ENCODE results near the gene MMAB. TPM values are rescaled to one million over a fixed set of nuclear protein-coding genes. Genes with fewer than 3 reads are reported as not detected.

MMAB gene
- total RNA-seq, 1 experiment from 2014 or later: 97.6 TPM

DNA sequence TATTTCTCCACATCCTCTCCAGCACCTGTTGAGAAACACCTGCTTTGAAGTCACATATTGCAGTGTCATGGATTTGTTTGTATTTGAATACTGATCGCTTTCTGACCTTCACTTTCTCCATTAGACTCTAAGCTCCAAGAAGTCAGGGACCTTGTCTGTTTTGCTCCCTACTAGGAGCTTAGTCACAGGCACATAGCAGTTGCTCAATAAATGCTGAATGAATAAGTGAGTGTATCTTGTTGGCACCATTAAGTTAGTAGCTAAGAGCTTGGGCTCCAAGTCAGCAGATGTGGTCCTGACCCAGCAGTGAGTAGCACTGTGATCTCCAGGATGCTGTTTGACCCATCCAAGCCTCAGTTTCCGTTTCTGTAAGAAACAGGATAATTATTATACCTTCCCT lies 10.4 kb upstream of the MMAB start:
- Histone ChIP-seq H3K36me3 (ENCODE audit: insufficient read depth, low read length, poor library complexity, severe bottlenecking) (peaks cover 74% of the 10 kb centered on the region), H3K9me3 (ENCODE audit: low read depth, low read length, poor library complexity, severe bottlenecking) (no peaks in the 10 kb centered on the region), H3K4me1 (ENCODE audit: insufficient read depth, low read length, poor library complexity, severe bottlenecking) (no peaks in the 10 kb centered on the region), H3K27me3 (replicated peaks; ENCODE audit: insufficient read depth, low read depth, low read length, poor library complexity) (no peaks in the 10 kb centered on the region), H3K27ac (ENCODE audit: low read depth, low read length, poor library complexity, severe bottlenecking) (no peak overlapping the region), H3K4me3 (ENCODE audit: low read depth, low read length, poor library complexity, severe bottlenecking) (no peak overlapping the region)
- POLR2A ChIA-PET (ENCODE audit: low non-redundant PET): no interaction called here
- no peak for DNase-seq (ENCODE audit: low spot score)
- CTCF ChIA-PET: no interaction called here
- intact Hi-C loops (cut with micrococcal nuclease; ENCODE audit: unreplicated experiment): no loop called here
- no TSS peak for BruUV-seq (replicated peaks)
- TF ChIP-seq, protein P1, sequence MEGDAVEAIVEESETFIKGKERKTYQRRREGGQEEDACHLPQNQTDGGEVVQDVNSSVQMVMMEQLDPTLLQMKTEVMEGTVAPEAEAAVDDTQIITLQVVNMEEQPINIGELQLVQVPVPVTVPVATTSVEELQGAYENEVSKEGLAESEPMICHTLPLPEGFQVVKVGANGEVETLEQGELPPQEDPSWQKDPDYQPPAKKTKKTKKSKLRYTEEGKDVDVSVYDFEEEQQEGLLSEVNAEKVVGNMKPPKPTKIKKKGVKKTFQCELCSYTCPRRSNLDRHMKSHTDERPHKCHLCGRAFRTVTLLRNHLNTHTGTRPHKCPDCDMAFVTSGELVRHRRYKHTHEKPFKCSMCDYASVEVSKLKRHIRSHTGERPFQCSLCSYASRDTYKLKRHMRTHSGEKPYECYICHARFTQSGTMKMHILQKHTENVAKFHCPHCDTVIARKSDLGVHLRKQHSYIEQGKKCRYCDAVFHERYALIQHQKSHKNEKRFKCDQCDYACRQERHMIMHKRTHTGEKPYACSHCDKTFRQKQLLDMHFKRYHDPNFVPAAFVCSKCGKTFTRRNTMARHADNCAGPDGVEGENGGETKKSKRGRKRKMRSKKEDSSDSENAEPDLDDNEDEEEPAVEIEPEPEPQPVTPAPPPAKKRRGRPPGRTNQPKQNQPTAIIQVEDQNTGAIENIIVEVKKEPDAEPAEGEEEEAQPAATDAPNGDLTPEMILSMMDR (conservative IDR thresholded peaks at IDR 0.05; ENCODE audit: low read depth, low read length): no peak
- no peak for TF ChIP-seq EZH2 (IDR thresholded peaks at IDR 0.05; ENCODE audit: borderline replicate concordance, low read depth, low read length, poor library complexity, severe bottlenecking)

DNA sequence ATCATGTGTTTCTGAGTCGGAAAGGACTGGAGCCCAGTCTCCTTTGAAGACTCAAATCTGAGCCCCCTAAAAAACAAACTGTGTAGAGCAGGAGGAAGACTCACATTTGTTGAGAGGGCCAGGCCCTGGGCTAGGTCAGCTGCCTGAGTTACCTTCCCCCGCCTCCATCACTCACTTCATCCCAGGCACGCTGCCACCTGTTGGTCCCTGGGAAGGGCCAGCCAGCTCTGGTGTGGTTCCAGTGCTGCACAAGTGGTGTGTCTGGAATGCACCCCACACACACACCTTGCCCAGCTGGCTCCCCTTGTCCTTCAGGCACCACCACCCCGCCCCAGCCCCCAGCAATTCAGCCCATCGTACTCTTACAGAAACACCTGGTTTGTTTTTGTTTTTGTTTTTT lies 9.3 kb upstream of the MMAB start:
- intact Hi-C loops (cut with micrococcal nuclease; ENCODE audit: unreplicated experiment): no loop called here
- TF ChIP-seq EZH2 (IDR thresholded peaks at IDR 0.05; ENCODE audit: borderline replicate concordance, low read depth, low read length, poor library complexity, severe bottlenecking): no peak
- TF ChIP-seq, protein P1 (conservative IDR thresholded peaks at IDR 0.05; ENCODE audit: low read depth, low read length): no peak
- Histone ChIP-seq H3K27ac (ENCODE audit: low read depth, low read length, poor library complexity, severe bottlenecking) (no peak overlapping the region), H3K4me1 (ENCODE audit: insufficient read depth, low read length, poor library complexity, severe bottlenecking) (no peaks in the 10 kb centered on the region), H3K36me3 (ENCODE audit: insufficient read depth, low read length, poor library complexity, severe bottlenecking) (peaks cover 76% of the 10 kb centered on the region), H3K4me3 (ENCODE audit: low read depth, low read length, poor library complexity, severe bottlenecking) (no peak overlapping the region), H3K27me3 (replicated peaks; ENCODE audit: insufficient read depth, low read depth, low read length, poor library complexity) (no peaks in the 10 kb centered on the region), H3K9me3 (ENCODE audit: low read depth, low read length, poor library complexity, severe bottlenecking) (no peaks in the 10 kb centered on the region)
- no TSS peak for BruUV-seq (replicated peaks)
- DNase-seq (ENCODE audit: low spot score): no peak
- ChIA-PET CTCF (no interaction called here), POLR2A (ENCODE audit: low non-redundant PET) (interaction anchor here (0.7 kb wide), 1 partner anchor 13 kb away, joined by 4 read pairs; no protein-coding TSS in a partner anchor)

- intact Hi-C loops (cut with micrococcal nuclease; ENCODE audit: unreplicated experiment): no loop called here
- no TSS peak for BruUV-seq (replicated peaks)
- POLR2A ChIA-PET (ENCODE audit: low non-redundant PET): no interaction called here
- no peaks in the 10 kb centered on the region for H3K4me1 ChIP-seq (ENCODE audit: insufficient read depth, low read length, poor library complexity, severe bottlenecking)
- H3K27me3 ChIP-seq (replicated peaks; ENCODE audit: insufficient read depth, low read depth, low read length, poor library complexity): no peaks in the 10 kb centered on the region
- H3K27ac ChIP-seq (ENCODE audit: low read depth, low read length, poor library complexity, severe bottlenecking): no peak overlapping the region
- H3K9me3 ChIP-seq (ENCODE audit: low read depth, low read length, poor library complexity, severe bottlenecking): no peaks in the 10 kb centered on the region
- CTCF ChIA-PET: no interaction called here
- no peak for TF ChIP-seq EZH2 (IDR thresholded peaks at IDR 0.05; ENCODE audit: borderline replicate concordance, low read depth, low read length, poor library complexity, severe bottlenecking)
- TF ChIP-seq, protein P1 (conservative IDR thresholded peaks at IDR 0.05; ENCODE audit: low read depth, low read length): no peak
- no peak overlapping the region for H3K4me3 ChIP-seq (ENCODE audit: low read depth, low read length, poor library complexity, severe bottlenecking)
- DNase-seq (ENCODE audit: low spot score): no peak
- peaks cover 78% of the 10 kb centered on the region for H3K36me3 ChIP-seq (ENCODE audit: insufficient read depth, low read length, poor library complexity, severe bottlenecking)
These were observed 8.6 kb upstream of the MMAB start for GRCh38 chr12:109581856-109582255.
